8988T (cell line): ENCODE data around the gene NAA35.
"Not testable (repeated sequence)": the region's sequence is repeated elsewhere in the genome, so short reads cannot be mapped to it uniquely, and the experiment has no call there.

Source experiments
- DNase-seq: peaks from one replicate; pipeline ENCODE4 v3.0.0; 2011

Gene NAA35

GRCh38 chr9:85949586-85950335 is 8.8 kb downstream of the NAA35 start:
- DNase-seq: no peak

- no peak for DNase-seq
These were observed 19.0 kb downstream of the NAA35 start for GRCh38 chr9:85959955-85960354.

GRCh38 chr9:85960688-85961093 is 19.7 kb downstream of the NAA35 start:
- DNase-seq: no peak

GRCh38 chr9:85964526-85964925 is 23.6 kb downstream of the NAA35 start:
- no peak for DNase-seq

- no peak for DNase-seq
These were observed 24.0 kb downstream of the NAA35 start for GRCh38 chr9:85964949-85965348.

- DNase-seq: no peak
These were observed 28.8 kb downstream of the NAA35 start for GRCh38 chr9:85969727-85970126.

- DNase-seq: no peak
These were observed 30.8 kb downstream of the NAA35 start for GRCh38 chr9:85971731-85972130.

- DNase-seq: no peak
These were observed 32.3 kb downstream of the NAA35 start for GRCh38 chr9:85973238-85973637.

GRCh38 chr9:85974055-85974547 is 33.2 kb downstream of the NAA35 start:
- DNase-seq: not testable (repeated sequence)

- DNase-seq: no peak
These were observed 37.5 kb downstream of the NAA35 start for GRCh38 chr9:85978496-85978895.

- no peak for DNase-seq
These were observed 40.4 kb downstream of the NAA35 start for GRCh38 chr9:85981369-85981768.

GRCh38 chr9:85984457-85984856 is 43.5 kb downstream of the NAA35 start:
- no peak for DNase-seq

- DNase-seq: no peak
These were observed 46.3 kb downstream of the NAA35 start for GRCh38 chr9:85987236-85987635.

GRCh38 chr9:85994191-85994590 is 53.2 kb downstream of the NAA35 start:
- no peak for DNase-seq

GRCh38 chr9:85995097-85995496 is 54.2 kb downstream of the NAA35 start:
- DNase-seq: no peak

- no peak for DNase-seq
These were observed 54.7 kb downstream of the NAA35 start for GRCh38 chr9:85995599-85995998.

GRCh38 chr9:86005253-86005775 is 64.4 kb downstream of the NAA35 start:
- no peak for DNase-seq

GRCh38 chr9:86009133-86009532 is 68.2 kb downstream of the NAA35 start:
- DNase-seq: no peak

- no peak for DNase-seq
These were observed 79.8 kb downstream of the NAA35 start for GRCh38 chr9:86020731-86021130.

GRCh38 chr9:86021166-86021565 is 80.2 kb downstream of the NAA35 start:
- DNase-seq: no peak

GRCh38 chr9:86022687-86023266 is 81.8 kb downstream of the NAA35 start:
- no peak for DNase-seq

GRCh38 chr9:86027767-86028166 is 86.8 kb downstream of the NAA35 start:
- DNase-seq: no peak

- DNase-seq: peak; percentile 72
These were observed 94.2 kb downstream of the NAA35 start for GRCh38 chr9:86034863-86035734.
